Immature natural killer cell (primary cell): ENCODE results near the gene CDKL1. TPM values are rescaled to one million over a fixed set of nuclear protein-coding genes. Genes with fewer than 3 reads are reported as not detected.

Source experiments
- DNase-seq, 3 donors: peaks; one replicate each; pipeline ENCODE4 v3.0.0; 2022; ENCODE audit warnings: mixed read lengths in 1 of 3
- H3K27ac Mint-ChIP-seq, 6 donors: one replicate each; pipeline ENCODE4 v1.8.0; 2020; ENCODE audit warnings: mixed read lengths in 6 of 6, mild to moderate bottlenecking in 5 of 6, inconsistent platforms in 4 of 6, moderate library complexity in 3 of 6
- H3K27me3 Mint-ChIP-seq, 3 donors: one replicate each; pipeline ENCODE4 v1.8.0; 2020 to 2021; ENCODE audit warnings: low read depth in 3 of 3, mild to moderate bottlenecking in 3 of 3, mixed read lengths in 3 of 3, moderate library complexity in 3 of 3, inconsistent platforms in 1 of 3
- H3K36me3 Mint-ChIP-seq, 3 donors: one replicate each; pipeline ENCODE4 v1.8.0; 2020; ENCODE audit warnings: mixed read lengths in 3 of 3, inconsistent platforms in 2 of 3, mild to moderate bottlenecking in 2 of 3
- H3K4me1 Mint-ChIP-seq, 2 donors: one replicate each; pipeline ENCODE4 v1.8.0; 2020; ENCODE audit warnings: inconsistent platforms in 2 of 2, mild to moderate bottlenecking in 2 of 2, mixed read lengths in 2 of 2, moderate library complexity in 1 of 2
- H3K4me3 Mint-ChIP-seq, 5 donors: one replicate each; pipeline ENCODE4 v1.8.0; 2020; ENCODE audit warnings: mild to moderate bottlenecking in 5 of 5, mixed read lengths in 5 of 5, inconsistent platforms in 3 of 5, moderate library complexity in 3 of 5
- H3K9me3 Mint-ChIP-seq, 6 donors: one replicate each; pipeline ENCODE4 v1.8.0; 2020; ENCODE audit warnings: mild to moderate bottlenecking in 6 of 6, mixed read lengths in 6 of 6, inconsistent platforms in 4 of 6, moderate library complexity in 3 of 6
- polyA plus RNA-seq, 3 donors: library from polyadenylated mRNA; unstranded; fragments of 300-500 nt; fragmentation: Illumina TruSeq; gene quantifications; one replicate each; pipeline ENCODE4 v1.2.3, GENCODE V29; 2021

Gene CDKL1
- polyA plus RNA-seq, 3 donors from 2014 or later: 3.6 to 9.9 (median 5.4) TPM

DNA sequence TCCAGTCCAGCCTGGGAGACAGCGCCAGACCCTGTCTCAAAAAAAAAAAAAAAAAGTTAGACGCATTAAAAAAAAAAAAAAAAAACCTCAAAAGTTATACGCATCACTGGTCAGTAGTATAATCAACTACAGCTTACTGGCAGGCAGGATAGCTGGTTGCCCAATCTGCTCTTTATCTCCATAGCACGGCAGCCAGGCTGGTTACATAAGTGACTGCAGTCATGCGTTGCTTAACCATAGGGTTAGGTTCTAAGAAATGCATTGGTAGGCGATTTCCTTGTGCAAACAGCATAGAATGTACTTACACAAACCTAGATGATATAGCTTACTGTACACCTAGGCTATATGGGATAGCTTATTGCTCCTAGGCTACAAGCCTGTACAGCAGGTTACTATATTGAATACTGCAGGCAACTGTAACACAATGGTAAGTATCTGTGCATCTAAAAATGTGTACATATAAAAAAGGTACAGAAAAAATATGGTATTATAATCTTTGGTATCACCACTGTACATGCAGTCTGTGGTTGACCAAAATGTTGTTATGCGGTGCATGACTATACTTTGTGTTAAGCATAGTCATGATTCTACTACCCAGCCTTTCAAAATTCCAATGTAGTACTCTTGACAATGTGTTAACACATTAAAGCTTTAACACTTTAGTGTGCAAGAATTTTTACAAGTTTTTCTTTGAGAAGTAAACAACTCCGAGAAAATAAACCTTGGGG is 92.8 kb downstream of the CDKL1 start:
- no peaks in the 10 kb centered on the region for H3K4me1 Mint-ChIP-seq
- no peaks in the 10 kb centered on the region for H3K27me3 Mint-ChIP-seq
- no peak overlapping the region for H3K4me3 Mint-ChIP-seq
- DNase-seq: no peak
- peaks cover 0 to 4% (median 0%) of the 10 kb centered on the region in 3 donors for H3K36me3 Mint-ChIP-seq
- H3K27ac Mint-ChIP-seq: no peak overlapping the region
- no peaks in the 10 kb centered on the region for H3K9me3 Mint-ChIP-seq

DNA sequence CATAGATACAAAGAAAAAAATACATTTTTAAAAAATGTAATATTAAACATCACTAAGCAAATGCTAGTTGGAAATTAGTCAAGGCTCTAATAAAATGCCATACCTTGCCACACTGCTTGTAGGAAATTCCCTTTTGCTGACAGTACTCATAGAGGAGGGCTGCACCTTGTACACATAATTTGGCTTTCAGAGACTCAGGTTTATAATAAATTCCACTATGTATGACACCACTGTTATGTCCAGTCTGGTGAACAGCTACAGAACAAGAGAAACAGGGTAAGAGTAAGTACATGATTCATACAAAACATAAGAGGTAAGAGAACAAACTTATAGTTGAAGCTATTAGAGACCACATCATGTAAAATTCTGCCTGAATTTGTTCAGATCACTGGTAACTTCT is 94.8 kb downstream of the CDKL1 start:
- Mint-ChIP-seq H3K4me3 (no peak overlapping the region), H3K36me3 (peaks cover 0 to 4% (median 0%) of the 10 kb centered on the region in 3 donors), H3K27ac (no peak overlapping the region), H3K9me3 (no peaks in the 10 kb centered on the region), H3K27me3 (no peaks in the 10 kb centered on the region), H3K4me1 (no peaks in the 10 kb centered on the region)
- DNase-seq: no peak

- no peak for DNase-seq
Observed at GRCh38 chr14:50299585-50299984, 97.1 kb downstream of the CDKL1 start.

DNA sequence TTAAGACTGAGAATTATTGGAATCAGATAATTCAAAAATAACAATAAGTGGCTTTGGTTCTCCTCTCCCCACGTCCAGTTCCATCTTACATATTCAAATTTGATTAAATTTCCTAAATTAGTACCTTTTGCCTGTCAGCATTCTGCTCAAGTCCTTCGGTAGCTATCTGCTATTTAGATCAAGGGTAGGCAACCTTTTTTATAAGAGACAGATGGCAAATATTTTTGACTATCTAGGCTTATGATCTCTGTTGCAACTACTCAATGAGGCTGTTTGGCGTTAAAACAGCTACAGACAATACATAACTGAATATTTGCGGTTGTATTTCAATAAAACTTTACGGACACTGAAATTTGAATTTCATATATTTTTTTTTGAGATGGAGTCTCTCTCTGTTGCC is 106.4 kb downstream of the CDKL1 start:
- Mint-ChIP-seq H3K4me3 (no peak overlapping the region), H3K36me3 (peaks cover 9 to 11% (median 10%) of the 10 kb centered on the region in 3 donors), H3K27ac (no peak overlapping the region), H3K4me1 (no peaks in the 10 kb centered on the region), H3K9me3 (no peaks in the 10 kb centered on the region), H3K27me3 (peaks cover 0 to 2% (median 0%) of the 10 kb centered on the region in 3 donors)
- DNase-seq: no peak

More at GRCh38 chr14:50299585-50299984, 97.1 kb downstream of the CDKL1 start:
- Mint-ChIP-seq H3K9me3 (no peaks in the 10 kb centered on the region), H3K4me3 (no peak overlapping the region), H3K27me3 (no peaks in the 10 kb centered on the region), H3K27ac (no peak overlapping the region), H3K36me3 (peaks cover 0 to 4% (median 0%) of the 10 kb centered on the region in 3 donors), H3K4me1 (no peaks in the 10 kb centered on the region)

GRCh38 chr14:50288146-50288545 is 108.5 kb downstream of the CDKL1 start:
- Mint-ChIP-seq H3K27ac (no peak overlapping the region), H3K36me3 (peaks cover 0 to 5% (median 0%) of the 10 kb centered on the region in 3 donors), H3K27me3 (peaks cover 0 to 2% (median 0%) of the 10 kb centered on the region in 3 donors), H3K9me3 (no peaks in the 10 kb centered on the region), H3K4me3 (no peak overlapping the region), H3K4me1 (no peaks in the 10 kb centered on the region)
- DNase-seq: no peak

DNA sequence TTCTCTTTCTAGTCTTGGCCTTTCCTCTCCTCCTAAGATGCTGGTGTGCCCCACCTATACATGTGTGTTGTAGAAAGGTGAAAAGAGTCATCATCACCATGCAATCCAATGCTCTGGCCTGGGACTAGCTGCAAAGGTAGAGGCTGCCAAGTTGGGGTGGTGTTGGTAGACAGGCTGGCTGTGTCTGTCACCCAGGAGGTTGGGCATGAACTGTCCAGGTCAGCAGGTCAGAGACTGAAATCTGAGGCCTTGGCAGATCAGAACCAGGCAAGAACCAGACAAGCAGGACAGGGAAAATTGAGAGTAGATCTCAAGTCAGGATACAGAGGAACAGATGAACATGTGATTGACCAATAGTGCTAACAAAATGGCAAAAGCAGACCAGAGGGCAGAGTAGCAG is 110.8 kb downstream of the CDKL1 start:
- Mint-ChIP-seq H3K4me3 (no peak overlapping the region), H3K27me3 (peaks cover 0 to 2% (median 0%) of the 10 kb centered on the region in 3 donors), H3K4me1 (no peaks in the 10 kb centered on the region), H3K9me3 (no peaks in the 10 kb centered on the region), H3K36me3 (peaks cover 0 to 10% (median 0%) of the 10 kb centered on the region in 3 donors), H3K27ac (no peak overlapping the region)
- no peak for DNase-seq

Other genes with a start within 250 kb of the CDKL1 start
- 10 to 100 TPM; 13.8 to 15.5 (median 14.3) TPM for gene SOS2, start 165.3 kb downstream of the CDKL1 start, polyA plus RNA-seq
- gene L2HGDH, start 84.7 kb downstream of the CDKL1 start, polyA plus RNA-seq: 1 to 10 TPM; 2.4 to 6.4 (median 3.5) TPM
- gene DMAC2L, start 84.6 kb downstream of the CDKL1 start, polyA plus RNA-seq: 10 to 100 TPM; 13.6 to 20.9 (median 20.0) TPM
- 10 to 100 TPM; 17.4 to 46.0 (median 19.0) TPM for gene MAP4K5, start 135.7 kb upstream of the CDKL1 start, polyA plus RNA-seq
- gene ATL1, start 163.3 kb upstream of the CDKL1 start, polyA plus RNA-seq: 1 to 10 TPM in 2 of 3 donors, not detected in 1; 1.4 to 3.6 TPM